Activated T-helper 1 cell treated with anti-CD3 and anti-CD28 coated beads, Interleukin-2, amount 50 U/mL, for 16 hours (primary cell): ENCODE measurements around the gene TMPRSS2.
A peak's percentile ranks its signal among the peaks of the same experiment; 100 is the strongest.
"Not testable (repeated sequence)": the region's sequence is repeated elsewhere in the genome, so short reads cannot be mapped to it uniquely, and the experiment has no call there.

Source experiments
- DNase-seq, 2 donors: peaks; one replicate each; pipeline ENCODE4 v3.0.0-alpha.2; 2020; ENCODE audit warnings: low read depth in 1 of 2, low spot score in 1 of 2

TMPRSS2 gene

DNA sequence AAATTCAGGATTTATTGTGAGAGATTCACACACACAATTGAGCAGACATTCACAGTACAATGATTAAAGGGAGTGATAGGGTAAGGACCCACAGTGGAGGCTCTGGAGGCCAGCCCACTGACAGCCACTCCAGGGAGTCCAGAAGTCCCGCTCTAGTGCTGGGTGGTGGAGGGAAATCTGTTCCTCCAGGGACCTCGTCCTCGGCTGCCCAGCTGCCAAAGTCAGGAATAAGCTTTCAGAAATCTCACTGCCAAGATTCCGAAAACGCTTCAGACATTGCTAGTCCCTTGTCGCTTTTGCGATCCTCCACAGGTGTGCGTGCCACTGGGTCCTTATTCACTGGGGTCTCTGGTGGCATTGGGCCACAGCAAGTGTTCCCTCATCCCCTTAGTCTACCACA, 79.6 kb downstream of the TMPRSS2 start:
- no peak for DNase-seq

DNA sequence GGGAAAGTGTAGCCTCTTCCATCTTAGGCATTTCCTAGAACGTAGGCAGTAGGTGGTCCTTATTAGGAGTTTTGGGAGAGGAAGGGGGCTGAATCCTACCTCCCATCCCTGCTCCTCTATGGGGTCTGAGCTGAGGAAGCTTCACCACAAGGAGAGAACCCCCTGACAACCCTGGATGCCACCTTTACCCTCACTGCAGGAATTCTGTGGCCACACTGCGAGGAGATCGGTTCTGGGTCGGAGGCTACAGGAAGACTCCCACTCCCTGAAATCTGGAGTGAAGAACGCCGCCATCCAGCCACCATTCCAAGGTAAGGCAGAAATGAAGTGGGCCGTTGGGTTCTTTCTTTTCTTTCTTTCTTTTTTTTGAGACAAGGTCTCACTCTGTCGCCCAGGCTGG, 80.4 kb downstream of the TMPRSS2 start:
- no peak for DNase-seq

DNA sequence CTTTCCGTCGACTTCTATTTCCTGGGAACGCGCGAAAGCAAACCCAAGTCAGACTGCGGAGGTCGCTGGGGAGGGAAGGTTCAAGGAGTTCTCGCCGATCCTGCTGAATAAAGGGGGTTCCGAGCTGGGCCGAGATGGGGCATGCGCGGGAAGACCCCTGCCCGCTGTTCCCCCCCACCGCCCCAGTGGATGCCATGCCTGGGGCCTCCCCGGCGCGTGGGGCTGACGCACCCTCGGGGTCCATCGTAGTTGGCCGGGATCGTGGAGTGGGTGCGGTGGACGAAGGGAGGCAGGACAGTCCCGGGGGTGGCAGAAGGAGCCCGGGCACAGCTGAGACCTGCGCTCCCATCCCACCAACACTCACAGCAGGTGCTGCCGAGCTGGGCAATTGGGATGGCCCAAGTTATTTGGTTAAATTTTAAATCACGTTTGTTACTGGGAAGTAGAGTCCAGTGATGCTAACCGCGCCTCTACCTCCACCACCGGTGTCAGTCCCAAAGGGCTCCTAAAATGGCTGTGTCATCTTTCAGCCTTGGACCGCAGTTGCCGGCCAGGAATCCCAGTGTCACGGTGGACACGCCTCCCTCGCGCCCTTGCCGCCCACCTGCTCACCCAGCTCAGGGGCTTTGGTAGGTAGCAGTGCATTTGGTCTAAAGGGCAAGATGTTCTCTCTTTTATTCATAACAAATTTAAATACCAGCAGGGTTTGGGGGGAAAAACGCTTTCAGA, 81.1 kb downstream of the TMPRSS2 start:
- DNase-seq, result peak in 1 of 2 donors; percentile 2

DNA sequence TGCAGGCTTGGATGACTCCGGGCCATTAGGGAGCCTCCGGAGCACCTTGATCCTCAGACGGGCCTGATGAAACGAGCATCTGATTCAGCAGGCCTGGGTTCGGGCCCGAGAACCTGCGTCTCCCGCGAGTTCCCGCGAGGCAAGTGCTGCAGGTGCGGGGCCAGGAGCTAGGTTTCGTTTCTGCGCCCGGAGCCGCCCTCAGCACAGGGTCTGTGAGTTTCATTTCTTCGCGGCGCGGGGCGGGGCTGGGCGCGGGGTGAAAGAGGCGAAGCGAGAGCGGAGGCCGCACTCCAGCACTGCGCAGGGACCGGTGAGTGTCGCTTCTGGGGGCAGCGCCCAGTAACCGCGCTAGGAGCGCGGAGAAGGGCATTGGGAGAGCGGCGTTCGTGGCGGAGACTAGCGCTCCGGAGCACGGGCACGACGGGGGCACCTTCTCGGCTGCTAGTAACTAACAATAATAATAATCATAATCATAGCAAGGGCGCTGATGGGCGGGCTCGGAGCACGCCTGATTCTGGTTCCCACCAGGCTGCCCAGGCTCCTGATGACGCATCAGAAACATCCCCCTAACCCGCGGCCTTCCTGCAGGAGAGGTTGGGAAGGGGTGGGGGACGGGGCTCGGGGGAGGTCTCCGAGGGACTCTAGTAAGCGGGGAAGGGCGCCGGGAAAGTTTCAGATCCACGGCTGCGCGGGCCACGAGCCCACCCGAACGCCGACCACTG, 81.8 kb downstream of the TMPRSS2 start, which contains the start of gene MX1:
MX1 (plus strand) TSS at position 286 of the 722 bp plus-strand sequence. CDS start 5,832 bp downstream, outside the sequence.
- peak; percentile 76 to 78 for DNase-seq

DNA sequence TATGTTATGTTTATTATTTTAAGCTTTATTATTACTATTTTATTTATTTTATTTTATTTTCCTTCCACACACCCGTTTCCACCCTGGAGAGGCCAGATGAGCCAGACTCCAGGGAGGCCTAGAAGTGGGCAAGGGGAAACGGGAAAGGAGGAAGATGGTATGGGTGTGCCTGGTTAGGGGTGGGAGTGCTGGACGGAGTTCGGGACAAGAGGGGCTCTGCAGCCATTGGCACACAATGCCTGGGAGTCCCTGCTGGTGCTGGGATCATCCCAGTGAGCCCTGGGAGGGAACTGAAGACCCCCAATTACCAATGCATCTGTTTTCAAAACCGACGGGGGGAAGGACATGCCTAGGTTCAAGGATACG, 82.4 kb downstream of the TMPRSS2 start:
- DNase-seq, result no peak

DNA sequence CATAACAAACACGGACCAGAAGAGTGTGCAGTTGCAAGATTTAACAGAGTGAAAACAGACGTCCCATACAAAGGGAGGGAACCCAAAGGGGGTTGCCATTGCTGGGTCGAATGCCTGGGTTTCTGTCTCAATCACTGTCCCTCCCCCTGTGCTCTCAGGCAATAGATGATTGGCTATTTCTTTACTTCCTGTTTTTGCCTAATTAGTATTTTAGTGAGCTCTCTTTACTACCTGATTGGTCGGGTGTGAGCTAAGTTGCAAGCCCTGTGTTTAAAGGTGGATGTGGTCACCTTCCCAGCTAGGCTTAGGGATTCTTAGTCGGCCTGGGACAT, 84.7 kb downstream of the TMPRSS2 start:
- DNase-seq, result not testable (repeated sequence)

DNA sequence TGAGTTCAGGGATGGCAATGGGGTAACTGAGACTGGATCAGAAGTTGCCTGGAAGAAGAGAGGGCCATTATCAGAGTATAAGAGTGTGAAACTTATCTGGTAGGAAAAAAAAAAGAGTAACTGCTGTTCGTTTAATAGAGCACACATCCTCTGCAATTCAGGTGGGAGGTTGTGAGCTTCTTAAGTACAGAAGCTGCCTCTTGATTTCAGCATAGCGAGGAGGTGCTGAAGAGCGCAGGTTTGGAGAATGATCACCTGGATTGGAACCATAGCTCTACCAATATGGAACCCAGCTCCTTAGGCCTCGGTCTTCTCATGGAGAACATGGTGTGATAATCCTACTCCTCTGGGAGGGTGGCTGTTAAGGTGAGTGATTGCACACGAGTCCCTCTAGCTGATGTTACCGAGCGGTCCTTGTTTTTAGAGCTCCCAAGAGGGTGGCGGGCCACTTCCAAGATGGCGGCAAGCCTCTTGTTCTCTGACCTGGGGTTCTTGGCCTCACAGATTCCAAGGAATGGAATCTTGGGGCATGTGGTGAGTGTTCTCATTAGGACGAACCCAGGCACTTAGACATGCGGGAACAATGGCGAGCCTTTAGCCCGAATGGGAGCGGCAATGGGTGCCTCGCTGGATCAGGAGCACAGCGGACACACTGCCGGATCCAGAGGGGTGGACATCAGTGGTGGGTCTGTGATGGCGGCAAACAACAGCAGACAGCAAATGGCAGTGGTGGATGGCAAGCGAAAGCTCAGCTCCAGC, 85.2 kb downstream of the TMPRSS2 start:
- DNase-seq, result no peak

DNA sequence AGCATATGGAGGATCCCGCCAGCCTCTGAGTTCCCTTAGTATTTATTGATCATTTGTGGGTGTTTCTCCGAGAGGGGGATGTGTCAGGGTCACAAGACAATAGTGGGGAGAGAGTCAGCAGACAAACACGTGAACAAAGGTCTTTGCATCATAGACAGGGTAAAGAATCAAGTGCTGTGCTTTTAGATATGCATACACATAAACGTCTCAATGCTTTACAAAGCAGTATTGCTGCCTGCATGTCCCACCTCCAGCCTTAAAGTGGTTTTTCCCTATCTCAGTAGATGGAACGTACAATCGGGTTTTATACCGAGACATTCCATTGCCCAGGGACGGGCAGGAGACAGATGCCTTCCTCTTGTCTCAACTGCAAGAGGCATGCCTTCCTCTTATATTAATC, 87.0 kb downstream of the TMPRSS2 start:
- not testable (repeated sequence) for DNase-seq

DNA sequence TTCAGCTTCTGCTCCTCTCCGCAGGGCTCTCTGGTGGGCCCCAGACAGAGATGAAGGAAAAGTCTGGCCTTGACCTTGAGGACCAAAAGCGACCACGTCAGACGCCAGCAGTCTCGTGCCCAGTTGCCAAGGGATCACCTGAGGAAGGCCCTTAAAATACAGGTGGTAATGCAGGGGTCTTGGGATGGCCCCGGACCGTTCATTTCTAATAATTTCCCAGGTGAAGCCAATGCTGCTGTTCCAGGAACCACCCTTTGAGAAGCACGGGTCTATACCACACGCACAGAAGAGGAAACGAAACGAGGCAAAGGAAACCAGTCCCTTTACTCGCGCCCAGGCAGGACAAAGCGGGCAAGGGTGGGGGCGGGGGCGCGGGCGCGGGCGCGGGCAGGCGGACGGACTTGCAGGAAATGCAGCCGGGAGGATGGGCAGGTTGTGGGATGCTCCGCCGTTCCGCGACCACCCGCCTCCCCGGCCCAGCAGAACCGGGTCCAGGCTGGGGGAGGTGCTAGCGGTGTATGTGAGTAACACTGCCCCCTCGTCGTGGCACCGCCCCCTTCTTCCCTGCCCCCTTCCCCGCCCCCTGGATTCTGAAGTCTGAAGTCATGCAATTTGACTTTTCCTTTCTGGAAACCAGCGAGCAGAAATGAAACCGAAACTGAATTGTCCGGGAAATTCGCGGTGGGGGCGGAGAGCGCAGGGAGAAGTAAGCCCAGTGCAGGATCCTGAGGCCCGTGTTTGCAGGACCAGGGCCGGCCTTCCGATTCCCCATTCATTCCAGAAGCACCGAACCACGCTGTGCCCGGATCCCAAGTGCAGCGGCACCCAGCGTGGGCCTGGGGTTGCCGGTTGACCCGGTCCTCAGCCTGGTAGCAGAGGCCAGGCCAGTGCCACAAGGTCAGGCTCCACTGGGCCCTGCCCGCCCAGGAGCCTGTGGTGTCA, 87.8 kb downstream of the TMPRSS2 start:
- DNase-seq, result peak in 1 of 2 donors; percentile 32

DNA sequence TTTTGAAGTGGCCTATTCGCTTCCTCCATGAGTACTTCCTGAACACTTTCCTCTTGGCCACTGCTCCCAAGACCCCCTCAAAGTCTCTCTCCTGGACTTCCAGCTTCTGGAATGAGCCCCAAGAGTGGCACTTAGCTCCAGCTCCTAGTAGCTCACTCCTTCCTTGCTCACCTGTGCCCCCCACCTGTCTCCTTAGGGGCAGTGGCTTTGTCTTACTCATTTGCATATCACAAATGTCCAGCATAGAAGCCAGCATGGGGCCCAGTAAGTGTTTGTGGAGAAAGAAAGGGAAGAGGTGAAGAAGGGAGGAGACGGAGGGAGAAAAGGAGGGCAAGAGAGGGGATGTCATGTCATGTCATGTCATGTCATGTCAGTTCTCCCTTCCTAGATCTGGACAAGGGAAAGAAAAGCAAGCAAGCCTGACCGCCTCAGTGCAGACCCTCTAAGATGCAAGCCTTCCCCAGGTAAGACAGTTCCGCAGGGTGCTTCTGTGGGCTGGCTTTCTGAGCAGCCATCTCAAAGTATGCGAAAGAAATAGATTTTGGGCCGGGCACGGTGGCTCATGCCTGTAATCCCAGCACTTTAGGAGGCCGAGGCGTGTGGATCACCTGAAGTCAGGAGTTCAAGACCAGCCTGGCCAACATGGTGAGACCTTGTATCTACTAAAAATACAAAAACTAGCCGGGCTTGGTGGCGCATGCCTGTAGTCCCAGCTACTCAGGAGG, 88.8 kb downstream of the TMPRSS2 start:
- no peak for DNase-seq

DNA sequence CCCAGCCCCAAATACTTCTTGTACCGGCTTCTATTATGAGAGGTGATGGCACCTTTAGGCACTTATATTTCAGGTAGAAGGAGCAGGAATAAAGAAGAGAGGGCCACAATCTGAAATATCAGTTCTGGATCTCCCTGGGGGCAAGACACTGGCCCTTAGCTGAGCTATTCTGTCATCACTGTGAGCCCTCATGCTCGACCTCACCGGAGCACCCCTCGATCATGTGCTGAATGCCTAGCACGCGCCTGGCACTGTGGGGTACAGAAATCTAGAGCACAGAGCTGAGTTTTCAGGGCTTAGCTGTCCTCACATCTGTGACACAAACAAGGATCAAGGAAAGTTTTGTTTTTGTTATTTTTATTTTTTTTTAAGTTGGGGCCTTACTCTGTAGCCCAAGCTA, 89.6 kb downstream of the TMPRSS2 start:
- DNase-seq, result no peak

DNA sequence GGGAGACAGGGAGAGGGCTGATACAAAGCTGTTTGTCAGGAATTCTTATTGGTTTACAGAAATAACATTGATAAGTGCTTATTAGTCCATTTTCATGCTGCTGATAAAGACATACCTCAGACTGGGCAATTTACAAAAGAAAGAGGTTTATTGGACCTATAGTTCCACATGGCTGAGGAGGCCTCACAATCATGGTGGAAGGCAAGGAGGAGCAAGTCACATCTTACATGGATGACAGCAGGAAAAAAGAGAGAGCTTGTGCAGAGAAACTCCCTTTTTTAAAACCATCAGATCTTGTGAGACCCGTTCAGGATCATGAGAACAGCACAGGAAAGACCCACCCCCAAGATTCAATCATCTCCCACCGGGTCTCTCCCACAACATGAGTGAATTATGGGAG, 90.5 kb downstream of the TMPRSS2 start:
- not testable (repeated sequence) for DNase-seq
